ENCODE measurements around the gene TUT1. TPM values are rescaled to one million over a fixed set of nuclear protein-coding genes. Genes with fewer than 3 reads are reported as not detected.

TUT1 gene
- total RNA-seq, 2 donors from 2014 or later, result 16.0 to 33.5 TPM

- no peak overlapping the region for H3K4me3 Mint-ChIP-seq
These were observed 51.9 kb downstream of the TUT1 start for GRCh38 chr11:62539238-62539925.

GRCh38 chr11:62538470-62539237 is 52.7 kb downstream of the TUT1 start:
- H3K36me3 ChIP-seq (ENCODE audit: control insufficient read depth, insufficient read depth, low read length), result peaks cover 49% of the 10 kb centered on the region
- H3K4me1 ChIP-seq (ENCODE audit: control insufficient read depth, insufficient read depth, low read length), result peaks cover 12% of the 10 kb centered on the region
- no peak for TF ChIP-seq CTCF (conservative IDR thresholded peaks at IDR 0.05)
- Mint-ChIP-seq H3K27me3 (ENCODE audit: insufficient read depth) (peaks cover 13% of the 10 kb centered on the region), H3K27ac (no peak overlapping the region), H3K4me3 (no peak overlapping the region), H3K9me3 (no peaks in the 10 kb centered on the region), H3K4me1 (peaks cover 39% of the 10 kb centered on the region), H3K36me3 (ENCODE audit: low read depth) (peaks cover 34% of the 10 kb centered on the region)
- no peak for DNase-seq
- no peak overlapping the region for H3K9ac ChIP-seq (ENCODE audit: extremely low read depth, low read length, poor library complexity, severe bottlenecking)
- no peak overlapping the region for H3K4me3 ChIP-seq (ENCODE audit: low read length)
- no peaks in the 10 kb centered on the region for H3K9me3 ChIP-seq (ENCODE audit: control insufficient read depth, low read length)
- 93 to 94% methylated on average over 17 to 19 of the region's 19 CpGs for WGBS, 2 experiments (ENCODE audit: insufficient coverage in 1 of 2, insufficient read length in 1 of 2)
- H3K27ac ChIP-seq (ENCODE audit: low read depth, low read length), result peak overlapping the region; percentile 54
- no peaks in the 10 kb centered on the region for H3K27me3 ChIP-seq (ENCODE audit: control insufficient read depth, insufficient read depth, low read length, poor library complexity, severe bottlenecking)

More at GRCh38 chr11:62539238-62539925, 51.9 kb downstream of the TUT1 start:
- peaks cover 42% of the 10 kb centered on the region for H3K36me3 ChIP-seq (ENCODE audit: control insufficient read depth, insufficient read depth, low read length)
- no peaks in the 10 kb centered on the region for H3K9me3 ChIP-seq (ENCODE audit: control insufficient read depth, low read length)
- peak overlapping the region; percentile 54 for H3K27ac ChIP-seq (ENCODE audit: low read depth, low read length)
- no peaks in the 10 kb centered on the region for H3K9me3 Mint-ChIP-seq
- no peak overlapping the region for H3K9ac ChIP-seq (ENCODE audit: extremely low read depth, low read length, poor library complexity, severe bottlenecking)
- peaks cover 26% of the 10 kb centered on the region for H3K36me3 Mint-ChIP-seq (ENCODE audit: low read depth)
- no peak overlapping the region for H3K27ac Mint-ChIP-seq
- no peaks in the 10 kb centered on the region for H3K27me3 ChIP-seq (ENCODE audit: control insufficient read depth, insufficient read depth, low read length, poor library complexity, severe bottlenecking)
- H3K4me3 ChIP-seq (ENCODE audit: low read length), result no peak overlapping the region
- TF ChIP-seq CTCF (conservative IDR thresholded peaks at IDR 0.05), result no peak
- 78 to 90% methylated on average over 11 to 13 of the region's 13 CpGs for WGBS, 2 experiments (ENCODE audit: insufficient coverage in 1 of 2, insufficient read length in 1 of 2)
- peaks cover 46% of the 10 kb centered on the region for H3K4me1 Mint-ChIP-seq
- DNase-seq, result peak; percentile 59
- H3K4me1 ChIP-seq (ENCODE audit: control insufficient read depth, insufficient read depth, low read length), result peaks cover 14% of the 10 kb centered on the region
- H3K27me3 Mint-ChIP-seq (ENCODE audit: insufficient read depth), result peaks cover 20% of the 10 kb centered on the region

- Histone ChIP-seq H3K36me3 (ENCODE audit: control insufficient read depth, insufficient read depth, low read length) (peaks cover 71% of the 10 kb centered on the region), H3K9me3 (ENCODE audit: control insufficient read depth, low read length) (peaks cover 14% of the 10 kb centered on the region), H3K4me1 (ENCODE audit: control insufficient read depth, insufficient read depth, low read length) (no peaks in the 10 kb centered on the region), H3K27me3 (ENCODE audit: control insufficient read depth, insufficient read depth, low read length, poor library complexity, severe bottlenecking) (no peaks in the 10 kb centered on the region), H3K4me3 (ENCODE audit: low read length) (no peak overlapping the region), H3K27ac (ENCODE audit: low read depth, low read length) (no peak overlapping the region), H3K9ac (ENCODE audit: extremely low read depth, low read length, poor library complexity, severe bottlenecking) (no peak overlapping the region)
- peaks cover 19% of the 10 kb centered on the region for H3K4me1 Mint-ChIP-seq
- 88 to 95% methylated on average over 17 to 19 of the region's 21 CpGs for whole genome bisulfite sequencing, 2 experiments (ENCODE audit: insufficient coverage in 1 of 2, insufficient read length in 1 of 2)
- peaks cover 54% of the 10 kb centered on the region for H3K36me3 Mint-ChIP-seq (ENCODE audit: low read depth)
- no peak for TF ChIP-seq CTCF (conservative IDR thresholded peaks at IDR 0.05)
- no peaks in the 10 kb centered on the region for H3K9me3 Mint-ChIP-seq
- peak; percentile 61 for DNase-seq
- no peaks in the 10 kb centered on the region for H3K27me3 Mint-ChIP-seq (ENCODE audit: insufficient read depth)
- H3K27ac Mint-ChIP-seq, result no peak overlapping the region
- H3K4me3 Mint-ChIP-seq, result no peak overlapping the region
These were observed 54.9 kb downstream of the TUT1 start for GRCh38 chr11:62536301-62536957.
